Vagina (tissue), 2 donors: ENCODE measurements around the gene TKFC. TPM values are rescaled to one million over a fixed set of nuclear protein-coding genes. Genes with fewer than 3 reads are reported as not detected.

Experiments
- DNase-seq, 2 donors: peaks; one replicate each; pipeline ENCODE4 v3.0.0-alpha.2; 2017; ENCODE audit errors: extremely low spot score in 2 of 2
- H3K27ac ChIP-seq: fragments of 200-600 bp; sonication (generic); one replicate; pipeline ENCODE4 v1.5.1; 2019
- H3K27me3 ChIP-seq: fragments of 200-600 bp; sonication (generic); one replicate; pipeline ENCODE4 v1.5.1; 2019
- H3K36me3 ChIP-seq, 2 donors: fragments of 200-600 bp; sonication (generic); one replicate each; pipeline ENCODE4 v1.5.1; 2017 to 2019
- H3K4me1 ChIP-seq: fragments of 200-600 bp; sonication (generic); one replicate; pipeline ENCODE4 v1.5.1; 2019
- H3K4me3 ChIP-seq, 2 donors: fragments of 200-600 bp; sonication (generic); 1 replicate in 1 of 2; 2 replicates in 1 of 2; pipeline ENCODE4 v1.5.1; 2016 to 2019
- H3K9me3 ChIP-seq: fragments of 200-600 bp; sonication (generic); one replicate; pipeline ENCODE4 v1.5.1; 2019
- POLR2A ChIP-seq, 2 donors: fragments of 450-650 bp; IDR thresholded peaks; one replicate each; pipeline ENCODE4 v1.6.1; 2017; ENCODE audit warnings: antibody characterized with exemption in 2 of 2, mild to moderate bottlenecking in 2 of 2, moderate library complexity in 2 of 2
- POLR2AphosphoS5 ChIP-seq, 2 donors: sonication (generic); formaldehyde crosslinking; IDR thresholded peaks; one replicate each; pipeline ENCODE4 v1.9.0; 2017; ENCODE audit warnings: antibody characterized with exemption in 2 of 2, mild to moderate bottlenecking in 2 of 2, low read depth in 1 of 2; ENCODE audit not compliant: insufficient read depth in 1 of 2
- intact Hi-C: fragments of 100-400 bp; cut with DNase I; formaldehyde crosslinking; loops from one replicate; pipeline ENCODE4 v1.15.1; 2023
- total RNA-seq: library from RNA; depleted of rRNA; stranded (reverse); fragments of >200 nt; gene quantifications from one replicate; pipeline ENCODE4 v1.2.3, GENCODE V29; 2016
- TF ChIP-seq, protein P1 (sequence below), 3 experiments: fragments of 450-650 bp in 2 of 3; fragments of 200-600 bp in 1 of 3; sonication (generic) in 1 of 3; IDR thresholded peaks; one replicate each; pipeline ENCODE4 v1.5.1; 2017 to 2019; ENCODE audit warnings: antibody characterized with exemption in 3 of 3, mild to moderate bottlenecking in 2 of 3, moderate library complexity in 2 of 3

The TKFC gene
- total RNA-seq, 1 donor from 2014 or later, result 22.6 TPM

DNA sequence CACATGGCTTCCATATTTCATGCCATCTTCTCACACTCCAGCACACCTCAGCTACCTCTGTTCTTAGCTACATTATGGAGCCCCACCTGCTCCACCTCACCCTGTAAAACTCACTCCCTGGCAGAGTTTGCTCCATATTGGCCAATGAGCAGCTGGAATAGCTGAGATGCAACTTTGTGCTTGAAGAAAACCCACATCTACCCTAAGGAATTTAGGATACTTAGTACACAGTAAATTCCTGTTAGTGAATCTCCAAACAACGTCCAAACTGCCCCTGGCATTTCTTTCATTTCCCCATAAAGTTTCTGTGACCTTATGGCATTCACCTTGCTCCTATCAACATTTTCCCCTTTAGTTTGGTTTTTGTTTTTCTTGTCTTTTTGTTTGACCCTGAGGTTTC, 35.7 kb upstream of the TKFC start:
- intact Hi-C loops, result no loop called here
- no peaks in the 10 kb centered on the region for H3K27me3 ChIP-seq
- H3K36me3 ChIP-seq, result peaks cover 0 to 34% of the 10 kb centered on the region in 2 donors
- TF ChIP-seq, protein P1, sequence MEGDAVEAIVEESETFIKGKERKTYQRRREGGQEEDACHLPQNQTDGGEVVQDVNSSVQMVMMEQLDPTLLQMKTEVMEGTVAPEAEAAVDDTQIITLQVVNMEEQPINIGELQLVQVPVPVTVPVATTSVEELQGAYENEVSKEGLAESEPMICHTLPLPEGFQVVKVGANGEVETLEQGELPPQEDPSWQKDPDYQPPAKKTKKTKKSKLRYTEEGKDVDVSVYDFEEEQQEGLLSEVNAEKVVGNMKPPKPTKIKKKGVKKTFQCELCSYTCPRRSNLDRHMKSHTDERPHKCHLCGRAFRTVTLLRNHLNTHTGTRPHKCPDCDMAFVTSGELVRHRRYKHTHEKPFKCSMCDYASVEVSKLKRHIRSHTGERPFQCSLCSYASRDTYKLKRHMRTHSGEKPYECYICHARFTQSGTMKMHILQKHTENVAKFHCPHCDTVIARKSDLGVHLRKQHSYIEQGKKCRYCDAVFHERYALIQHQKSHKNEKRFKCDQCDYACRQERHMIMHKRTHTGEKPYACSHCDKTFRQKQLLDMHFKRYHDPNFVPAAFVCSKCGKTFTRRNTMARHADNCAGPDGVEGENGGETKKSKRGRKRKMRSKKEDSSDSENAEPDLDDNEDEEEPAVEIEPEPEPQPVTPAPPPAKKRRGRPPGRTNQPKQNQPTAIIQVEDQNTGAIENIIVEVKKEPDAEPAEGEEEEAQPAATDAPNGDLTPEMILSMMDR (IDR thresholded peaks at IDR 0.05), result no peak
- no peak for TF ChIP-seq POLR2AphosphoS5 (IDR thresholded peaks at IDR 0.05; ENCODE audit: insufficient read depth in 1 of 2, low read depth in 1 of 2)
- no peak for TF ChIP-seq POLR2A (IDR thresholded peaks at IDR 0.05)
- H3K4me1 ChIP-seq, result peaks cover 50% of the 10 kb centered on the region
- no peaks in the 10 kb centered on the region for H3K9me3 ChIP-seq
- H3K27ac ChIP-seq, result peak overlapping the region; percentile 59
- H3K4me3 ChIP-seq, result no peak overlapping the region
- DNase-seq, result no peak

DNA sequence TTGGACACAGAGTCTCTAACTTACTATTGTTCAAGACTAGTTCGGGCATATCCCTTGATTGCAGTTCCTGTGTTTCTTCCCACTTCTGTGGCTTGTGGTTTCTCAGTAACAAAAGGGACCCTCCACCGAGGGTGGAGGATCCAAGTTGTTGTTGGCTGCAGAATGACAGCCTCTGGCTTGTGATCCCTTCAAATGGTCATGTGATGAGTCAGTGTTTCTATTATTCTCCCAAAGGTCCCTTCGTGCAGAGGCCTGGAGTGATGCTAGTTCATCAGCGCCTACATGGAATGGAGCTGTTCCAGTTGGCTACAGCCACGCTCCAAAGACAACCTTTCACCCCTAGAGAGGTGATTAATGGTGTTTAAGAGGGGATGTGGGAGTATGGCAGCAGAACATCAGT, 35.3 kb upstream of the TKFC start:
- DNase-seq, result peak in 1 of 2 donors; percentile 91
- Histone ChIP-seq H3K36me3 (peaks cover 0 to 38% of the 10 kb centered on the region in 2 donors), H3K9me3 (no peaks in the 10 kb centered on the region), H3K27me3 (no peaks in the 10 kb centered on the region), H3K27ac (peak overlapping the region; percentile 59), H3K4me1 (peaks cover 50% of the 10 kb centered on the region), H3K4me3 (no peak overlapping the region)
- peak in 1 of 2 donors; percentile 68 for TF ChIP-seq POLR2AphosphoS5 (IDR thresholded peaks at IDR 0.05; ENCODE audit: insufficient read depth in 1 of 2, low read depth in 1 of 2)
- TF ChIP-seq POLR2A (IDR thresholded peaks at IDR 0.05), result no peak
- intact Hi-C loops, result no loop called here

DNA sequence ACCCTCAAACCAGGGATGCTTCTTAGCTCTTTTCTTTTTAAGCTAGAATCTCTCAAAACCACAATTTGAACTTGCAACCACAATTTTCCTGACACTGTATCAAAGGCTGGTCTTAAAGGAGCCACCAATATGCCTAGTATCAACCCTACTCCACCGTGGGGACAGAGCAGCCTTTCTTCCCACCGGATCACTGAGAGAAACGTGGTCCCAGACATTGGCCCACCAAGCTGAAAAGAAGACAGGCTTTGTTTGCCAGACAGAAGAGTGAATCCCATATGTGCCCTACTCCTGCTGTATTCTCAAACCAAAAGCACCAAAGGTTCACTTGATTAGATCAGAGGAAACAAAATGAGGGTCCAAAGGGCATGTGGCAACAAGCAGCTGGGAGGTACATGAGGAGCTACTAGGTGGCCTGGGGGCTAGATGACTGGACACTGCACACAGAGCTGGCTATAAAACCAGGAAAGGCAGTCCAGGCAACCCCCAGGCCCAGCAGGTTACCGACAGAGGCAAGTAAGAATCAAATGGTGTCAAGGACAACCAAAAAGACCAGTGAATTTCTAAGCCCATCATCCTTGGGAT, 34.3 kb upstream of the TKFC start:
- H3K4me3 ChIP-seq, result no peak overlapping the region
- peak overlapping the region; percentile 20 for H3K27ac ChIP-seq
- peaks cover 0 to 48% of the 10 kb centered on the region in 2 donors for H3K36me3 ChIP-seq
- TF ChIP-seq POLR2AphosphoS5 (IDR thresholded peaks at IDR 0.05; ENCODE audit: insufficient read depth in 1 of 2, low read depth in 1 of 2) (no peak), POLR2A (IDR thresholded peaks at IDR 0.05) (no peak)
- TF ChIP-seq, protein P1 (IDR thresholded peaks at IDR 0.05), result no peak
- intact Hi-C loops, result no loop called here
- H3K9me3 ChIP-seq, result no peaks in the 10 kb centered on the region
- peaks cover 46% of the 10 kb centered on the region for H3K4me1 ChIP-seq
- no peaks in the 10 kb centered on the region for H3K27me3 ChIP-seq
- DNase-seq, result no peak

DNA sequence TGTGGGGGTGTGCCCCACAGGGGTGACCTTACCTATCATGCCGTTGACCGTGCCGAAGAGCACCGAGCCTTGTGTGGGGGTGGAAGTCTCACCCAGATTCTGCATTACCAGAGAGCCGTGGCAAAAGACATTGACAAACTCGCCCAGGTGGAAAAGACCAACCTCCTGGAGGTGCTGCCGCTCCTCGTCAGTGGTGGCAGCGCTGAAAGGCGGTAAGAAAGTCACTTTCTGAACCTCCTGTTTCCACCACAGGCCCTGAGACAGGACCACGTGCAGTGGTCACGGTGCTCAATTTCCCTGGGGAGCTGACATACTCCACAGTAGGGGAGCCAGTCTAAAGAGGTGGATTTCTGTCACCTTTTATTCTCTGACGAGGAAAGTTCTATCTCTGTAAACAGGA, 30.5 kb upstream of the TKFC start:
- Histone ChIP-seq H3K27ac (no peak overlapping the region), H3K4me1 (peaks cover 15% of the 10 kb centered on the region), H3K36me3 (peaks cover 0 to 72% of the 10 kb centered on the region in 2 donors), H3K27me3 (no peaks in the 10 kb centered on the region), H3K9me3 (no peaks in the 10 kb centered on the region), H3K4me3 (no peak overlapping the region)
- TF ChIP-seq POLR2A (IDR thresholded peaks at IDR 0.05), result no peak
- TF ChIP-seq, protein P1 (IDR thresholded peaks at IDR 0.05), result no peak
- TF ChIP-seq POLR2AphosphoS5 (IDR thresholded peaks at IDR 0.05; ENCODE audit: insufficient read depth in 1 of 2, low read depth in 1 of 2), result no peak
- DNase-seq, result no peak
- intact Hi-C loops, result no loop called here

DNA sequence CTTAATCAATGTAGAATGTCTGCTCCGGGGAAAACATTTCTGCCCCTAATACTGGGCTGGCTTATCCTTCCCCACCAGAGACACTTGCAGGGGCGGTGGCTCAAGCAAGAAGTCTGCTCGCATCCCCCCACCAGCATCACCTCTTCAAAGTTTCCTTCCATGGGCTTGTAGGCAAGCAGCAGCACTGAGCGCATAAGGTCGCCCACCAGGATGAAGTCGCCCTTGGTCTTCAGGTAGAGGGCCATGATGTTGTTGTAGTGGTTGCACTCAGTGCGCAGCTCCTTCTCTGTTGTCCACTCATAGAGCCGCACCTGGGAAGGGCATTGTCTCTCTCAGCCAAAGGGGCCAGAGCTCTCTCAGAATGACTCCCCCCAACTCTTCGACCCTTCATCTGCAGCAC, 29.3 kb upstream of the TKFC start:
- no peaks in the 10 kb centered on the region for H3K27me3 ChIP-seq
- TF ChIP-seq, protein P1 (IDR thresholded peaks at IDR 0.05), result no peak
- no peak for TF ChIP-seq POLR2A (IDR thresholded peaks at IDR 0.05)
- H3K36me3 ChIP-seq, result peaks cover 0 to 84% of the 10 kb centered on the region in 2 donors
- H3K4me3 ChIP-seq, result no peak overlapping the region
- no peak overlapping the region for H3K27ac ChIP-seq
- intact Hi-C loops, result no loop called here
- DNase-seq, result no peak
- H3K4me1 ChIP-seq, result peaks cover 3% of the 10 kb centered on the region
- no peaks in the 10 kb centered on the region for H3K9me3 ChIP-seq
